Activated gamma-delta T cell (primary cell): Measurements from ENCODE around the gene SLC39A11.

Source experiments
- DNase-seq: peaks from one replicate; lab custom pipeline; 2025; lab: John Stamatoyannopoulos, UW

Gene SLC39A11

GRCh38 chr17:72618001-72618509 is 474.4 kb downstream of the SLC39A11 start:
- no peak for DNase-seq

GRCh38 chr17:72617557-72617956 is 474.9 kb downstream of the SLC39A11 start:
- no peak for DNase-seq

GRCh38 chr17:72616447-72616846 is 476.0 kb downstream of the SLC39A11 start:
- DNase-seq: no peak

GRCh38 chr17:72615627-72615991 is 476.9 kb downstream of the SLC39A11 start:
- no peak for DNase-seq

- no peak for DNase-seq
Observed at GRCh38 chr17:72614871-72615626, 477.4 kb downstream of the SLC39A11 start.

- DNase-seq: no peak
Observed at GRCh38 chr17:72614476-72614870, 478.0 kb downstream of the SLC39A11 start.

GRCh38 chr17:72613806-72614292 is 478.6 kb downstream of the SLC39A11 start:
- DNase-seq: no peak

DNA sequence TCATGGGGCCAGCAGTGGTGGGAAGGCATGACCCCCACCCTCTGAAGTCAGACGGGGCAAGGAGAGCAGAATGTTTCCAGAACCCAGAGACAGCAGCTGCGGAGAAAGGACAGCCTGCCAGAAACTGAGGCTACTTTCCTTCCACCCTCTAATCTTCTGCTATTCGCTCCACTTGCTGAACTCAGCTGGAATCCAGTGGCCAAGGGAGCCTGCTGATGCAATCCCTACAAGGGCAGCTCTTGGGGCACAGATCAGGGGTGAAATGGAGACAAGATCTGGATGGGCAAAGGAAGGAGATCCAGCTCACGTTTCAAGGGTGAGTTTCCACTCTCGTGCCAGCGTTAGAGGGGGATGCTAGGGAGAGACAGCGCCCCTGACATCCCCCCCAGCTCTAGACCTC is 479.1 kb downstream of the SLC39A11 start:
- no peak for DNase-seq

DNA sequence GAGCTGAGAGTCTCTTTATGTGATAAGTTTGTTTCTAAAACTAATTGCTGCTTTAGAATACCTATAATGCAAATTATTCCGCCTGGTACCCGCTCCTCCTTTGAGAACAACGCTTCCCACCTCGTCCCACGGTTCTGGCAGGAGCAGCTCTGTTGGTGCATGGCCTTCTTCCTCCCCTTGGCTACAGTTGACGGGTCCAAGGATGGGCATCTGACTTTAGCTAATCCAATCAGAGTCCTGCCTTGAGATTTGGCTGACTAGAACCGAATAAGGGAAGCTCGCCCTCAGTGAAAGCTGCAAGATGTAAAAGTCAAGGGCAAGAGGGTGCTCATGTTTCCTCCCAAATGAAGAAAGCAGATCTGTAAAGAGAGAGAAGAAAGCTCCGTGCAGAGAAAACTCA is 481.3 kb downstream of the SLC39A11 start:
- DNase-seq: no peak

GRCh38 chr17:72609501-72609900 is 483.0 kb downstream of the SLC39A11 start:
- DNase-seq: no peak

DNA sequence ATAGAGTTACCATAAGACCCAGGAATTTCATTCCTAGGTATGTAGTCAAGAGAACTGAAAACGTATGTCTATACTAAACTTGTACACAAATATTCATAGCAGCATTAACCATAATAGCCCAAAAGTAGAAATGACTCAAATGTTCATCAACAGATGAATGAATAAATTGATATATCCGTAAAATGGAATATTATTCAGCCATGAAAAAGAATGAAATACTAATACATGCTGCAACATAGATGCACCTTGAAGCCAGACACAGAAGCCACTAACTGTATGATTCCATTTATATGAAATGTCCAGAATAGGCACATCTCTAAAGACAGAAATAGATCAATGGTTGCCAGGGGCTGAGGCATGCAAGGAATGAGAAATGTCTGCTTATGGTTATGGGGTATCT is 484.1 kb downstream of the SLC39A11 start:
- no peak for DNase-seq

DNA sequence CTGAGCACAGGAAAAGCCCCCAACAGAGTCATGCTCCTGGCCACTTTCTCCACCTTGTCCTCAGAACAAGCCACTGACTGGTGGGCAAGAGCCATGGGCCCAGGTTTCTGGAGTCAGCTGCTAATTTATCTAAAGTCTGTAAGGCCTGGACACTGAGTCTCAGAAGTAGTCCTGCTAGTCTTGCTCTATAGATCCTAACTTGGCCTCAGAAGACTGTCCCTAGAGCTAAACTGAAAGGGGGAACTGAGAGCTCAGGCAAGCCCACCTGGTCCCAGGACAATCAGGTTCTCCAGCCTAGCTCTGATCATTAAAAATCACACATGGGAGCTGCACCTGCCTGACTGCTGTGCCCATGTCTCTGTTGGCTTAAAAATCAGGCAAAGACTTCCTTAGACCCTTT is 485.8 kb downstream of the SLC39A11 start:
- no peak for DNase-seq

DNA sequence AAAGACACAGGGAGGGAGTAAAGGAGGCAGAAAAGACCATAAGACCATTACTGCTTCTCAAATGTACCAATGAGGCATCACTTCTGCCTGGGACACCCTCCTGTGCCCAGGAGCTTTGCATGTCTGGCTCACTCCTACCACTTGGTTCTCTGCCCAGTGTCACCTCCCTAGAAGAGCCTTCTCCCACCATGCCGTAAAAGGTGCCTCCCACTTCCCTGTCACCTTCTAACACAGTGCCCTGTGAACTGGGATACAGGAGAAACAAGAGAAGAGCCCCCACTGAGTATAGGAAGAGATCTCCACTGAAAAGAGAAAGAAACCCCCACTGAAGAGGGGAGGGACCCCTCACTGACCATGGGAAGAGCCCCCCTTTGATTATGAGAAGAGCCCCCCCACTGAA is 486.9 kb downstream of the SLC39A11 start:
- no peak for DNase-seq

- DNase-seq: no peak
Observed at GRCh38 chr17:72604518-72604917, 488.0 kb downstream of the SLC39A11 start.

DNA sequence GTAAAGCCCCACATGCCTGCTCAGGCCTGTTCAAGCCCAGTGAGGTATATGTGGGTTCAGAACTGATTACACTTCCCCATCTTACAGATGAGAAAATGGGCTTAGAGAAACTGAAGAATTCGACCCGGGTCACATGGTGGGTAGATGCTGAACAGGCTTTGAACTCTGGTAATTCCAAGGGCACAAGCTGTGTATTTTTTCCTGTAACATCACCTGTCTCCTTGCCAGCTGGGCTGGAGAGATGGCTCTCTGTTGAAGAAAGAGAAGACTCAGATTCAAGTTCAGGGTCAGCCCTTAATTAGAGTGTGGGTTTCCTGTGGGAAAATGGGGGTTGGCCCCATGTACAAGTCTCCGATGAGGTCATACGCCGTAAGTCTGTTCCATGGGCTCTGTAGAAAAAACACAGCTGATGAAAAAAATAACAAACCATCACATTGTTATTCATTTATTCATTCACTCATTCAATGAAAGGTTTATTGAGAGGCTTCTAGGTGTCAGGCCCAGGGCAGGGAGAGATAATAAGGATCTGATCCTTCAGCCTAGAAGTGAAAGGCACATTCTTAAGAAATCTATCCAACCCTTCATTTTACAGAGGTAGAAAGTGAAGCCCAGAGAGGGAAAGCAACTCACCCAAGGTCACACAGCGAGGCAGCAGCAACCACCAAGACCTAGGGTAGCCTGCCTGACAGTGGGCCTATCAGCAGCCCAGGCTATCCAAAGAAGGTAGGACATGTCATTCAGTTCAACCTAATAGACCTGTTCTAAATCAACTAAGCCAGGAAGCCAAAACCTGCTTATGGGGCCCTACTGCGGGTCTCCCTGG is 488.9 kb downstream of the SLC39A11 start:
- no peak for DNase-seq

DNA sequence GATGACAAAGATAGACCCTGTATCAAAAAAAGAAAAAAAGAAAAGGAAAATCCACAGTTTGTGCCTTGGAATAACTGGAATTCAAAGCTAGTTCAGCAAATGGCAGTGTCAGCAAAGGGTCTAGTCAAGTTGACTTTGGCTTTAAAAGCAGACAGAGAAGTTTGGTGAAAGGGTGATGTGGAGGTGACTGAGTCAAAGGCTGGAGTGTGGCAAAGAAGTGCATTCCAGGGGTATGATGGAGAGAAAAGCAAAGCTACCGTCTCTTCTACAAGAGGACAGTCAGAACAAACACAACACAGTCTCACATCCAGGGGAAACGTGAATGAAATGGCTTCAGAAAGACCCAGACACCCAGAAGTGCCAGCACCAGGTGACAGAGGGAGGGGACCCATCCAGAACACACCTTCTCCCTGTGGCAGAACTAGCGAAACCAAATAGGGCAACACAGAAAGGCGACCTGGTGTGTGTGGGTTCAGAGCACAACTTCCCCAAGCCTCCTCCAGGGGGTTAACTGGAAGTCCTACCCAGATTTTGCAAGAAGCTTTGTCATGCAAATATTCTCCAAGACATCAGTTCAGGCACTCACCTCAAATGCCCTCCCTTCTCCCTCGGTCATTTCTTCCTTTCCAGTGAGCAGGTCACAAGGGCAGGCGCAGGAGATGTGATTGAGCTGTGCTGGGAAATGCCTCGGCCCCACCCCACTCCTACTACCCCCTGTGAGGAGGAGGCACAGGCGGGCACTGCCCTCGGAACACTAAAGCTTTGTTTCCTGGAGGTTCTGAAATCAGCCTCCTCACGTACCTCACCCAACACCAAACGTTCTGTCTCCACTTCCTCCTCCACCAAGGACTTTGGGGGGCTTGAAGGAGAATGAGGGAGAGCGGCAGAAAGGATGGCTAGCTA is 489.7 kb downstream of the SLC39A11 start:
- DNase-seq: no peak

DNA sequence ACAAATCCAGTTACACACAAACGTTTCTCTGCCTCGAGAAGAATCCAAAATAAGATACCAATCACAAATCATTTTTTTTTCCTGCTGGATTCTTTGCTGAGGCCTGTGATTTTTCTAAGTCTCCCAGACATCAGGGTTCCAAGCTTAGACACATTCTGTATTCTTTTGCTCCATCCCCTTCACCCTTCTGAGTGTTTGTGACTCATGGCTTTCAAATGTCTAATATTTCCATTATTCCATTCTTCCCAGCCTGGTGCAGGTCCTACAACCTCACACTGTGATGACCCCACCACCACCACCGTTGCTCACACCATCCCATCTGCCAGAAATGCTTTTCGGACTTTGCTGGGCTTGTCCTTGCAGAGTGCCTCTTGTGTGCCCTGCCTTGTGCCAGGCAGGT is 491.6 kb downstream of the SLC39A11 start:
- no peak for DNase-seq

DNA sequence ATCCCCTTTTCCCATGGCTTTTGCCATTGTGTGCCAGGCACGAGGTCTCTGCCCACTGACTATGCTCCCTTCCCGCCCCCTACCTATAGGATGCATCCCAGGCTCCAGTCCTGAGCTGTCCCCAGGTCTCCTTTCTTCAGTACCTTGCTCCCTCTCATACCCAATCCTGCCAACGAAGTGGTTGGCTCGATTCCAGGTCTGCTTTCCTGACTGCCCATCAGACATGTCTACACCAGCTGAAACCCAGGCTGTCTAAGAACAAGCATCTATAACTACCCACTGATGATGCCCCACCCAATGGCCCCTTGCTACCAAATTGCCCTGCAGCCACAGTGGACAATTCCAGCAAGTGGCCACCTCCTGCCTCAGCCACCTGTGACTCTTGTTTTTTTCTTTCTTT is 492.6 kb downstream of the SLC39A11 start:
- DNase-seq: no peak

DNA sequence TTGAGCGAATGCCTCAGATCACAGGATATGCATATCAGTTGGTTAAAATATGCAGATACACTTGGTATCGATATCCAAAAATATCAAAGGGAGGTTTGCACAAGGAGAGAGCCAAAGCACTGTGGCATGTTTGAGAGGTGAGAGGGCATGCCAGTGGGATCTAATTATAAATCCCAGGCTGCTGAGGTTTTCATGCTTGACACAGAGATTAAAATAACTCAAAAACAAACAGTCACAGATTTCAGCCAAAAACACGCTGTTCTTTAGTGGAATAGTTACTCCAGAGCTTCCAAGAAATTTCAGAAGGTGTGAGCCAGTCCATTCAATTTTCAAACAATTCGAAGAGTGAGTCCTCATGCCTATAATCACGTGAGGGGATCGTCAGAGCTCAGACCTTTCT is 493.8 kb downstream of the SLC39A11 start:
- no peak for DNase-seq

DNA sequence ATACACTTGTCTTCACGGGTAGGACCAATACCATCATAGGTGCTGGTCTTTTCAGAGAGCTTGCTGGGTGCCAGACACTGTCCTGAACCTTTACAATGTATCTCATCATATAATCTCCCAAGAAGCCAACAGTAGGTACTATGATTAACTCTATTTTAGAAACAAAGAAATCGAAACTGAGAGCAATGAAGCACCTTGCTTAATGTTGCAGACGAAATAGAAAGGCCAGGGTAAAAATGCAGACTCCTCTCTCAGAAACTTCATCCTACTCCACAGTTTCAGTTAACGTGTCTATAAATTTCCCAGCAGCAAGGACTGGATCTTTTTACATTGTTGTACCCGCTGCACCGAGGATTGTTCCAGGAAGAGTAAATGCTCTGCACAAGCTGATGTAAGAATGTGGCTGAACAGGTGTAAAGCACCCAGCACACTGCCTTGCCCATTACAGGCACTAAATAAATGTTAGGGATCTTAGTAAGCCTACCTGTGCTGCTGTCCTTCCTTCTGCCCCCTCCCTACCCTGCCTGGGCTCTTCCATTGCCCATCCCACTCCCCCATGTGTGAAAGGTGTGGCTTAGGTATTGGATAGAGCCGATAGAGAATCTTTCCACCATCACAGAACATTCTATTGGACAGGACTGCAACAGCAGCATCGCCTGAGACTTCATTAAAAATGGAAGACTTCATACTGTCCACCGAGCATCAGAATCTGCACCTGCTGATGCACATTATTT is 495.0 kb downstream of the SLC39A11 start:
- no peak for DNase-seq
